Measurements from ENCODE around the gene PHYH. TPM values are rescaled to one million over a fixed set of nuclear protein-coding genes. Genes with fewer than 3 reads are reported as not detected.
"Not testable (repeated sequence)": the region's sequence is repeated elsewhere in the genome, so short reads cannot be mapped to it uniquely, and the experiment has no call there.

PHYH gene
- total RNA-seq, 4 donors from 2014 or later, result 10.9 to 26.6 (median 17.3) TPM

DNA sequence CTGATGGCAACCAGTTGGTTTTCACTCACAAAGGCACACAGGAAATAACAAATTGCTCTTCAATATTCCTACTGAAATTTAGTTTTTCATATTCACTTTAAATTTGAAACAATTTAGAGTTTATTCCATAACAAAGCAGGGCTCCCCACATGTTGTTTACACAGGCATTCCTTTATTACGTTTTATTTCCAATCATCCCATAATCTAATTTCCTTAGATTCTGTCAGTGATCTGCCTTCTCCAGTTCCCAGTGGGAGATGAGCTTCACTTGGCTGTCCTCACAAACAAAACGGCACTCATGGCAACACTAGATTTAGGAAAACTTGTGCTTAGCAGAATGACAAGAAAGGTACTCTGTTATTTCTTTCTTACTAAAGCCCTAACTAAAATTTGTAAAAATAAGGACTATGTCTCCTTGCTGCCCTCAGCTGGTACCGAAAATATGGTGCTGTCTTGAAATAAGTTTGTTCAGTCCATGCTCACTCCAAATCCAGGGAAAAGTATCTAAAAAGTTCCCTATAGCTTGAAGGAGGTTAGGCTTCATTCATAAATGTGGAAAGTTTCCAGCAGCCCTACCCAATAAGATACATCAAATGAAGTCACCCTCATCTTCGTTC is 23.0 kb downstream of the PHYH start:
- TF ChIP-seq POLR2A (IDR thresholded peaks at IDR 0.05), result no peak
- TF ChIP-seq, protein P1, sequence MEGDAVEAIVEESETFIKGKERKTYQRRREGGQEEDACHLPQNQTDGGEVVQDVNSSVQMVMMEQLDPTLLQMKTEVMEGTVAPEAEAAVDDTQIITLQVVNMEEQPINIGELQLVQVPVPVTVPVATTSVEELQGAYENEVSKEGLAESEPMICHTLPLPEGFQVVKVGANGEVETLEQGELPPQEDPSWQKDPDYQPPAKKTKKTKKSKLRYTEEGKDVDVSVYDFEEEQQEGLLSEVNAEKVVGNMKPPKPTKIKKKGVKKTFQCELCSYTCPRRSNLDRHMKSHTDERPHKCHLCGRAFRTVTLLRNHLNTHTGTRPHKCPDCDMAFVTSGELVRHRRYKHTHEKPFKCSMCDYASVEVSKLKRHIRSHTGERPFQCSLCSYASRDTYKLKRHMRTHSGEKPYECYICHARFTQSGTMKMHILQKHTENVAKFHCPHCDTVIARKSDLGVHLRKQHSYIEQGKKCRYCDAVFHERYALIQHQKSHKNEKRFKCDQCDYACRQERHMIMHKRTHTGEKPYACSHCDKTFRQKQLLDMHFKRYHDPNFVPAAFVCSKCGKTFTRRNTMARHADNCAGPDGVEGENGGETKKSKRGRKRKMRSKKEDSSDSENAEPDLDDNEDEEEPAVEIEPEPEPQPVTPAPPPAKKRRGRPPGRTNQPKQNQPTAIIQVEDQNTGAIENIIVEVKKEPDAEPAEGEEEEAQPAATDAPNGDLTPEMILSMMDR (IDR thresholded peaks at IDR 0.05), result no peak
- intact Hi-C loops (cut with DNase I; ENCODE audit: low total_unique reads), result no loop called here
- H3K4me3 ChIP-seq (ENCODE audit: low read depth, poor library complexity, severe bottlenecking), result no peak overlapping the region
- 53 to 65% methylated on average over 4 of the region's 4 CpGs for WGBS, 2 donors
- no peak for DNase-seq (ENCODE audit: low spot score in 2 of 2)

DNA sequence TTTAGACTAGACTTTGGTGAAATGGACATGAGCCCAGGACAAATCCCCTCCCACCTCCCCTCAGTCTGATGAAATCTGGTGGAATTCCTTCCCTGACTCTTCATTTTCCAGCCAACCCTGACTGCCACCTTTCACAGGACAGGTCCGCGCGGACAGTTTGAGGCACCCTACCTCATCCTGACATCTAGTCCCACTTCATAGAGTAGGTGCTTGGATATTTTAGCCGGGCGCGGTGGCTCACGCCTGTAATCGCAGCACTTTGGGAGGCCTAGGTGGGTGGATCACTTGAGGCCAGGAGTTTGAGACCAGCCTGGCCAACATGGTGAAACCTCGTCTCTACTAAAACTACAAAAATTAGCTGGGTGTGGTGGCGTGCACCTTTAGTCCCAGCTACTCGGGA is 23.7 kb downstream of the PHYH start:
- intact Hi-C loops (cut with DNase I; ENCODE audit: low total_unique reads); H3K4me3 ChIP-seq (ENCODE audit: low read depth, poor library complexity, severe bottlenecking): not testable (repeated sequence)
- WGBS, 2 donors, result 96 to 98% methylated on average over 11 of the region's 11 CpGs
- DNase-seq (ENCODE audit: low spot score in 2 of 2), result peak in 1 of 2 donors; percentile 72

DNA sequence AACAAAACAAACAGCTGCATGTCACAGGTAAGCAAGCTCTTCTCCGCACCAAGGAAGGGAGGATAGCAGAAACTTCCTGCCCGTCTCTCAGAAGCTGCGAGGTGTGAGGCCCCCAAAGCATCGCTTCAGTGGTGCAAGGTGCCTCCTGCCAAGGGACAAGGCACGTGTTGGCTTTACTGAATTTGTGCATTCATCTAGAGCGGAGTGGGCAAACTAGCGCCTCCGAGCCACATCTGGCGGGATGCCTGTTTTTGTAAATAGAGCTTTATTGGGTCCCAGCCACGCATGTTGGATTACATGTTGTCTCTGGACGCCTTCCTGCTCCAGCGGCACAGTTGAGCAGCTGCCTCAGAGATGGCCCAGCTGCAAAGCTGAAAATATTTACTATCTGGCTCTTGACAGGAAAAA is 27.7 kb downstream of the PHYH start:
- intact Hi-C loops (cut with DNase I; ENCODE audit: low total_unique reads), result no loop called here
- DNase-seq (ENCODE audit: low spot score in 2 of 2), result peak in 1 of 2 donors; percentile 16
- 13 to 48% methylated on average over 12 of the region's 12 CpGs for WGBS, 2 donors
- TF ChIP-seq, protein P1 (IDR thresholded peaks at IDR 0.05), result no peak
- no peak for TF ChIP-seq POLR2A (IDR thresholded peaks at IDR 0.05)
- H3K4me3 ChIP-seq (ENCODE audit: low read depth, poor library complexity, severe bottlenecking), result no peak overlapping the region

DNA sequence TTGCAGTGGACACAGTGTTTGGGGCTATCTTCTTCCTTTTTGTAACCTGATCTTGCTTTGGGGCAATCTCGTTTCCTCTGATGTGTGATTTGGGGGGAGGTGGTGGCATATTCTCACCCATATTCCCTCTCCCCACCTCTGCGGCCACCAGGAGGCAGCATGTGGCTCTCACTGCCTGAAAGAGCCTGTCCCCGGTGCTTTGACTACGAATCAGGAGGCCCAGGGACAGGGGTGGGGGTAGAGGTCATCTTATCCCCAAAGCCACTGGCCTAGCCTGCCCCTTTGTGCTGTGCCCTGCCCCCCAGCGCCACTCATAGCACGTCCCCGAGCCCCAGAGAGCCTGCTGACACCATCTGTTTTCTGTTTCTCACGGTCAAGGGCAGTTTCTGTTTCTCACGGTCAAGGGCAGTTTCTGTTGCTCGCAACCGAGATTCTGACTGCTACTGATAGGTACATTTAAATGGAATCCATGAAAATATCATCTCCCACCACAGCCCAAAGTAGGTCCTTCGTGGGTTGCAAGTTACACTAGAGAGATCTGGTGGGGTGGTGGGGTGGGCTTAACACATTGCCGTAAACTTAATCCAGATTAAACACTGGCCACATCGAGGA is 28.2 kb downstream of the PHYH start:
- TF ChIP-seq POLR2A (IDR thresholded peaks at IDR 0.05), result no peak
- TF ChIP-seq, protein P1 (IDR thresholded peaks at IDR 0.05), result no peak
- WGBS, 2 donors, result 48 to 50% methylated on average over 13 to 14 of the region's 14 CpGs

DNA sequence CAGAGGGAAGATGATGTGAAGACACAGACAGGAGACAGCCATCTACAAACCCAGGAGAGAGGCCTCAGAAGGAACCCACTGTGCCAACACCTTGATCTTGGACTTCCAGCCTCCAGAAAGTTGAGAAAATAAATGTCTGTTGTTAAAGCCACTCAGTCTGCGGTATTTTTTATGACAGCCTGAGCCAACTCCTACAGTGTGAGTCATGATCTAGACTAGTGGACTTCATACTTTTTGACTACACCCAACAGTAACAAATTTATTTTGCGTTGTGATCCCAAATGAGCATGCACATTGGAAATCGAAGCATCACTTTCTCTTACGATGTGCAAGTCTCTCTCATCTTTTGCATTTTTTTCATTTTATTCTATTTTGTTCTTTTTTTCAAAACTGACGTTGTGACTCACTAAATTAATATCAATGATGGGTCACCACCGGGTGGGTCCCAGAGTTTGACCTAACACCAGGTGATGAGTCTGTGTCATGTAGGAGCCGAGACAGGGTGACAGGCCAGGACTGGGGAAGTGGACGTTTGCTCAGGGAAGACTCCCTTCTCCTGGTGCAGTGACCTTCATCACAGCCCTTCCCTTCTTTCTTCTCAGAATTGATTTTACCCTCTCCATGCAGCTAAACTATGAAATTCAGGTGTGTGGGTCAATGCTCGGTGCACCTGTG is 28.9 kb downstream of the PHYH start:
- intact Hi-C loops (cut with DNase I; ENCODE audit: low total_unique reads), result no loop called here
- no peak for DNase-seq (ENCODE audit: low spot score in 2 of 2)
- TF ChIP-seq POLR2A (IDR thresholded peaks at IDR 0.05), result no peak
- TF ChIP-seq, protein P1 (IDR thresholded peaks at IDR 0.05), result no peak
- no peak overlapping the region for H3K4me3 ChIP-seq (ENCODE audit: low read depth, poor library complexity, severe bottlenecking)
- 77 to 78% methylated on average over 9 of the region's 9 CpGs for WGBS, 2 donors

More for the DNA sequence above, 28.2 kb downstream of the PHYH start:
- peak; percentile 13 to 85 for DNase-seq (ENCODE audit: low spot score in 2 of 2)
- intact Hi-C loops (cut with DNase I; ENCODE audit: low total_unique reads), result no loop called here
- H3K4me3 ChIP-seq (ENCODE audit: low read depth, poor library complexity, severe bottlenecking), result no peak overlapping the region

DNA sequence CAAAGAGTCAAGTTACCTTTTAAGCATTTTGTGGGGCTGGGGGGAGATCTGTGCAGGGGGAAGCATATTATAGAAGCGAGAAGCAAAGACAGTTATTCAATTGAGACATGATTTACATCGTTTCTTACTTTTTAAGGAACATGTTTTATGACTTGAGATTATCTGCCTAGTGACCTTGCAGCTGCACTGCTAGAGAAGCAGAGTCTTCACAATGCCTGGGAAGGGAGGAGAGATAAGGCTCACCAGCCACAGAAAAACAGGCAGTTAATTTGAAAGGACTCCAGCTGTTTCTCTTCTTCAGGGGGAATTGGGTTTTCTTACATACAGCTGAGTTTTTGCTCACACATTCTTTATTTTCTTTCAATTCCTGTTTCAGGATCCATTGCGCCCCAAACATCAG is 31.0 kb downstream of the PHYH start:
- no peak overlapping the region for H3K4me3 ChIP-seq (ENCODE audit: low read depth, poor library complexity, severe bottlenecking)
- WGBS, 2 donors, result 42 to 47% methylated on average over 3 of the region's 3 CpGs
- DNase-seq (ENCODE audit: low spot score in 2 of 2), result no peak
- TF ChIP-seq, protein P1 (IDR thresholded peaks at IDR 0.05), result no peak
- no peak for TF ChIP-seq POLR2A (IDR thresholded peaks at IDR 0.05)
- intact Hi-C loops (cut with DNase I; ENCODE audit: low total_unique reads), result no loop called here
